ENCODE measurements around the gene CFAP20DC.

The CFAP20DC gene

DNA sequence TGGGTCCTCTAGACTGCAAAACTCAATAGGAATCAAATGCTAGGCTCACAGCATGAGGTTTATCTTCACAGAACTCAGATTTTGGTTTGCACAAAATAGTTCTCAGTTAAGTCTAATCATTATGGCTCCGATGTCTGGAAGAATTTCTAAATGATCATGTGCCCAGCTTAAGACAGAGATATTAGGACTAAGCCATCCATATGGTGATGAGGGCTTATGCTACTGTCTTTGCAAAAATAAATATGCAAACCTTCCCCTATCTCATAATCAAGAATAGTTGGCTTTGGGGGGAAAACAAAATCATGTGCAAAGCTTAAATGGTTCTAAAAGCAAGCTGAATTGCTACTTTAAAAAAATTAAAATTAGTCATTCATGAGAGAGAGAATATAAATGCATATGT lies 96.5 kb downstream of the CFAP20DC start:
- ChIA-PET POLR2A (no interaction called here), CTCF (no interaction called here)
- DNase-seq (ENCODE audit: extremely low spot score), result no peak
- no peak for TF ChIP-seq TARDBP (IDR thresholded peaks at IDR 0.05)
- no peak for TF ChIP-seq SUZ12 (IDR thresholded peaks at IDR 0.05)
- TF ChIP-seq ELF4 (IDR thresholded peaks at IDR 0.05), result no peak
- TF ChIP-seq FOXM1 (IDR thresholded peaks at IDR 0.05; ENCODE audit: borderline replicate concordance), result no peak
- TF ChIP-seq ZNF384 (IDR thresholded peaks at IDR 0.05), result no peak
- TF ChIP-seq BHLHE40 (IDR thresholded peaks at IDR 0.05; ENCODE audit: borderline replicate concordance), result no peak
- no peak for TF ChIP-seq SP1 (IDR thresholded peaks at IDR 0.05)
- TF ChIP-seq, protein P1, sequence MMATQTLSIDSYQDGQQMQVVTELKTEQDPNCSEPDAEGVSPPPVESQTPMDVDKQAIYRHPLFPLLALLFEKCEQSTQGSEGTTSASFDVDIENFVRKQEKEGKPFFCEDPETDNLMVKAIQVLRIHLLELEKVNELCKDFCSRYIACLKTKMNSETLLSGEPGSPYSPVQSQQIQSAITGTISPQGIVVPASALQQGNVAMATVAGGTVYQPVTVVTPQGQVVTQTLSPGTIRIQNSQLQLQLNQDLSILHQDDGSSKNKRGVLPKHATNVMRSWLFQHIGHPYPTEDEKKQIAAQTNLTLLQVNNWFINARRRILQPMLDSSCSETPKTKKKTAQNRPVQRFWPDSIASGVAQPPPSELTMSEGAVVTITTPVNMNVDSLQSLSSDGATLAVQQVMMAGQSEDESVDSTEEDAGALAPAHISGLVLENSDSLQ (IDR thresholded peaks at IDR 0.05), result no peak
- TF ChIP-seq HDGF (IDR thresholded peaks at IDR 0.05; ENCODE audit: borderline replicate concordance), result no peak
- TF ChIP-seq FOXK2 (IDR thresholded peaks at IDR 0.05), result no peak
- TF ChIP-seq LEF1 (IDR thresholded peaks at IDR 0.05; ENCODE audit: borderline replicate concordance), result no peak
- TF ChIP-seq ARNT (IDR thresholded peaks at IDR 0.05), result no peak
- no peak for TF ChIP-seq L3MBTL2 (conservative IDR thresholded peaks at IDR 0.05)
- TF ChIP-seq FOXA1 (IDR thresholded peaks at IDR 0.05), result no peak
- TF ChIP-seq NFRKB (IDR thresholded peaks at IDR 0.05), result no peak
- TF ChIP-seq CTBP1 (IDR thresholded peaks at IDR 0.05; ENCODE audit: borderline replicate concordance), result no peak

DNA sequence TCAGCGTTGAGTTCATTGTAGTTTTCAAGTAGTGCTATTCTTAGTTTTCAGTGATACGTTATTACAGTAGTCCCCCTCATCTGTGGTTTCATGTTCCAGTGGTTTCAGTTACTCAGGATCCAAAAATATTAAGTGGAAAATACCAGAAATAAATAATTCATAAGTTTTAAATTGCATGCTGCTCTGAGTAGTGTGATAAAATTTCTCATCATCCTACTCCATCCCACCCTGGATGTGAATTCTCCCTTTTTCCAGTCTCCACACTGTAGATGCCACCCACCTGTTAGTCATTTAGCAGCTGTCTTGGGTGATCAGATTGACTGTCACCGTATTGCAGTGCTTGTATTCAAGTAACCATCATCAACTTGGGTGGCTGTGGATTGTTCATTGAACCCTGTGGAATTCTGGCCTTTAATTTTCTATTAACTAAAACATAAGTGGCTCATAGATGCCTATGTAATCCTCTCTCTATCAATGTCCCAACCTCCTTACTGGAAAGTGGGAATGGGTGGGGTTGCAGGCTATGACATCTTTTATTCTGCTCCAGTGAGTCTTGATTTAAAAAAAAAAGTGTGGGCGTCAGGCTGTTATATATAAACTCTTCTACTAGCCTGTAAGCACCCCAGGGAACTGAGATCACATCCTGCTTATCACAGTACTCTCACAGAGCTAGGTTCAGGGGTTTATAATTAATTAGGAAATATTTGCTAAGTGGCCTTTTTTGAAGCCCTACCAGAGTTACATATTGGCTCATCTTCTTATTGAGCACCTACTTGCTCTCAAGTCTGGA lies 97.5 kb downstream of the CFAP20DC start:
- DNase-seq (ENCODE audit: extremely low spot score), result no peak
- TF ChIP-seq, protein P1 (IDR thresholded peaks at IDR 0.05), result no peak
- no peak for TF ChIP-seq L3MBTL2 (conservative IDR thresholded peaks at IDR 0.05)
- TF ChIP-seq ELF4 (IDR thresholded peaks at IDR 0.05), result no peak
- ChIA-PET CTCF (no interaction called here), POLR2A (no interaction called here)

DNA sequence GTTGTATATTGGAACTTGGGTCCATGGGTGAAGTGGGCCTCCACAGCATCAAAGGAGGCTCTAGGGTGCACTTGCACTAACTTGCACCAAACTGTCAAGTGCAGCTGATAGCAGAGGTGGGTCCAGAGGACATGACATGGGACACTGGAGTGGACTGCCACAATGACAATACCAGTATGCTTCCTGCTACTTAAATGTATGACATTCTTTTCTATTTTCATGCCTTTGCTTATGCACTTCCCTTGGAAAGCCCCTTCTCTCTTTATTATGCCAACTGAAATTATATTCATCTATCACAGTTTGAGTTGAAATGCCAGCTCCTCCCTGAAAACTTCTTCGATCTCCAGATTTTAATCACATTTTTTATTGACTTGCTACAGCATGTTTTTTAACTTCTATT lies 101.8 kb downstream of the CFAP20DC start:
- POLR2A ChIA-PET, result no interaction called here

DNA sequence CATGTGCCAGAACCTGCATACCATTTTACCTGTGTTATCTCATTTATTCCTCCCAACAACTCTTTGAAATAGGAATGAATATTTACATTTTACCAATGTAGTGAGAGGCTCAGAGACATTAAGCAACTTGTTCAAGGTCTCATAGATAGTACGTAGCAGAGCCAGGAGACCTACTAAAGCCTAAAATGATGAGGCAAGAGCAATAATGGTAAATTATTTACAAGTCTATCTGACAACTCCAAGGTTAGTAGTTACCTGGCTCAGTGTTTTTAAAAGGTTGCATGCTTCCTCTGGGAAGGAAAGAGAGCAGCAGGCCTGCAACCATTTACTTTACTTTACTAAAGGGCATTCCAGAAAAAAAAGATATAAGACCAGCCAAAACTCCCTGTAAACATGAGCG lies 103.0 kb downstream of the CFAP20DC start:
- ChIA-PET CTCF (no interaction called here), POLR2A (no interaction called here)
- TF ChIP-seq ZNF384 (IDR thresholded peaks at IDR 0.05) (no peak), HDGF (IDR thresholded peaks at IDR 0.05; ENCODE audit: borderline replicate concordance) (no peak), SP1 (IDR thresholded peaks at IDR 0.05) (no peak), L3MBTL2 (conservative IDR thresholded peaks at IDR 0.05) (no peak), CTBP1 (IDR thresholded peaks at IDR 0.05; ENCODE audit: borderline replicate concordance) (no peak), BHLHE40 (IDR thresholded peaks at IDR 0.05; ENCODE audit: borderline replicate concordance) (no peak), FOXA1 (IDR thresholded peaks at IDR 0.05) (no peak)
- DNase-seq (ENCODE audit: extremely low spot score), result no peak

More for the DNA sequence above, 101.8 kb downstream of the CFAP20DC start:
- no peak for TF ChIP-seq FOXK2 (IDR thresholded peaks at IDR 0.05)
- TF ChIP-seq, protein P1 (IDR thresholded peaks at IDR 0.05), result no peak
- no peak for TF ChIP-seq CTBP1 (IDR thresholded peaks at IDR 0.05; ENCODE audit: borderline replicate concordance)
- CTCF ChIA-PET, result no interaction called here
- no peak for DNase-seq (ENCODE audit: extremely low spot score)

DNA sequence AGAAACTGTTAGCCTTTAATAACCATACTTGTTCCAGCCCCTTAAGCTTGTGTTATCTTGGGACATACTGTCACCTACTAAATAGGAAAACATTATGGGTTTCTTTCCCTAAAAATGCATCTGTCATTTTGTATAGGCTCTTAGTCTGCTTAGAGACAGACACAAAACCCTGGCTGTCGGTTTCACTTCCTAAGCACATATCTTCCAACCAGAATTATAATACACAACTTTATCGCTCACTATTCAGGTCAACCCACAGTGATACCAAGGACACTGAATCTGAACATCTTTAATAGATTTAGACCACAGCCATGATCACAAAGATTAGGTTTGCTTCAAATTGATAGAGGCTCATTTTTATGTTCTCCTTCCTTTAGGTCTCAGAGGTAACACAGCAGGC lies 111.8 kb downstream of the CFAP20DC start:
- ChIA-PET POLR2A (no interaction called here), CTCF (no interaction called here)
- no peak for TF ChIP-seq FOXA1 (IDR thresholded peaks at IDR 0.05)
- no peak for TF ChIP-seq NFRKB (IDR thresholded peaks at IDR 0.05)
- TF ChIP-seq FOXK2 (IDR thresholded peaks at IDR 0.05), result no peak
- TF ChIP-seq, protein P1 (IDR thresholded peaks at IDR 0.05), result no peak
- TF ChIP-seq SUZ12 (IDR thresholded peaks at IDR 0.05), result no peak
- no peak for TF ChIP-seq CTBP1 (IDR thresholded peaks at IDR 0.05; ENCODE audit: borderline replicate concordance)
- no peak for TF ChIP-seq ARNT (IDR thresholded peaks at IDR 0.05)
- no peak for TF ChIP-seq LEF1 (IDR thresholded peaks at IDR 0.05; ENCODE audit: borderline replicate concordance)
- TF ChIP-seq HDGF (IDR thresholded peaks at IDR 0.05; ENCODE audit: borderline replicate concordance), result no peak
- no peak for TF ChIP-seq L3MBTL2 (conservative IDR thresholded peaks at IDR 0.05)
- no peak for TF ChIP-seq SP1 (IDR thresholded peaks at IDR 0.05)
- no peak for TF ChIP-seq ZNF384 (IDR thresholded peaks at IDR 0.05)
- TF ChIP-seq TARDBP (IDR thresholded peaks at IDR 0.05), result no peak
- no peak for TF ChIP-seq ELF4 (IDR thresholded peaks at IDR 0.05)
- TF ChIP-seq FOXM1 (IDR thresholded peaks at IDR 0.05; ENCODE audit: borderline replicate concordance), result no peak
- no peak for TF ChIP-seq BHLHE40 (IDR thresholded peaks at IDR 0.05; ENCODE audit: borderline replicate concordance)
- DNase-seq (ENCODE audit: extremely low spot score), result no peak

DNA sequence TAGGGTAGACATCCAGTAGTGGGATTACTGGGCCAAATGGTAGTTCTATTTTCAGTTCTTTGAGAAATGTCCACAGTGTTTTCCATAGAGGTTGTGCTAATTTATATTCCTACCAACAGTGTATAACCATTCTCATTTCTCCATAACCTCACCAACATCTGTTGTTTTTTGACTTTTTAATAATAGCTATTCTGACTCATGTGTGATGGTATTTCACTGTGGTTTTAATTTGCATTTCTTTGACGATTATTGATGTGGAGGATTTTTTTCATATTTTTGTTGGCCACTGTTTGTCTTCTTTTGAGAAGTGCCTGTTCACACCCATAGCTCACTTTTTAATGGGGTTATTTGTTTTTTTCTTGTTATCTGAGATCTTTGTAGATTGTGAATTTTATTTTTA lies 125.2 kb downstream of the CFAP20DC start:
- TF ChIP-seq BHLHE40 (IDR thresholded peaks at IDR 0.05; ENCODE audit: borderline replicate concordance) (no peak), ARNT (IDR thresholded peaks at IDR 0.05) (no peak), NFRKB (IDR thresholded peaks at IDR 0.05) (no peak), HDGF (IDR thresholded peaks at IDR 0.05; ENCODE audit: borderline replicate concordance) (no peak)
- POLR2A ChIA-PET, result no interaction called here

More for the DNA sequence above, 125.2 kb downstream of the CFAP20DC start:
- DNase-seq (ENCODE audit: extremely low spot score), result no peak
- CTCF ChIA-PET, result no interaction called here
